CD4-positive, alpha-beta T cell treated with Interleukin-12 subunit alpha and Interleukin-12 subunit beta, for 1 hour (primary cell): Measurements from ENCODE around the gene WDR81.
"Not testable (repeated sequence)": the region's sequence is repeated elsewhere in the genome, so short reads cannot be mapped to it uniquely, and the experiment has no call there.

ENCODE experiments used
- DNase-seq: peaks from one replicate; pipeline ENCODE4 v3.0.0-alpha.2; 2020

The WDR81 gene

GRCh38 chr17:1713878-1714426 lies 10.6 kb upstream of the WDR81 start:
- no peak for DNase-seq

- no peak for DNase-seq
Observed at GRCh38 chr17:1714427-1714979, 10.0 kb upstream of the WDR81 start.

- peak; percentile 57 for DNase-seq
Observed at GRCh38 chr17:1714980-1715802, 9.3 kb upstream of the WDR81 start.

- DNase-seq = no peak
Observed at GRCh38 chr17:1715803-1716075, 8.8 kb upstream of the WDR81 start.

- peak; percentile 100 for DNase-seq
Observed at GRCh38 chr17:1716076-1716911, 8.2 kb upstream of the WDR81 start.

- peak; percentile 89 for DNase-seq
Observed at GRCh38 chr17:1716912-1717695, 7.4 kb upstream of the WDR81 start.

- DNase-seq = no peak
Observed at GRCh38 chr17:1718362-1719165, 5.9 kb upstream of the WDR81 start.

- DNase-seq = peak; percentile 74
Observed at GRCh38 chr17:1720856-1721386, 3.6 kb upstream of the WDR81 start.

- DNase-seq = not testable (repeated sequence)
Observed at GRCh38 chr17:1722022-1722421, 2.5 kb upstream of the WDR81 start.

GRCh38 chr17:1724869-1725641 lies 551 bp downstream of the WDR81 start:
- DNase-seq = no peak

GRCh38 chr17:1725642-1726511 lies 1.4 kb downstream of the WDR81 start:
- no peak for DNase-seq

- DNase-seq = no peak
Observed at GRCh38 chr17:1726626-1727257, 2.2 kb downstream of the WDR81 start.

- DNase-seq = no peak
Observed at GRCh38 chr17:1727258-1727789, 2.8 kb downstream of the WDR81 start.

GRCh38 chr17:1727876-1728630 lies 3.5 kb downstream of the WDR81 start:
- no peak for DNase-seq

GRCh38 chr17:1729966-1730325 lies 5.4 kb downstream of the WDR81 start:
- no peak for DNase-seq

- no peak for DNase-seq
Observed at GRCh38 chr17:1730326-1731193, 6.1 kb downstream of the WDR81 start.

- no peak for DNase-seq
Observed at GRCh38 chr17:1731194-1731506, 6.6 kb downstream of the WDR81 start.
